Measurements from ENCODE around the gene MOB3B.
"Not testable (repeated sequence)": the region's sequence is repeated elsewhere in the genome, so short reads cannot be mapped to it uniquely, and the experiment has no call there.

The MOB3B gene

GRCh38 chr9:27514551-27514950, 15.1 kb downstream of the MOB3B start:
- no peak for DNase-seq

- DNase-seq = no peak
Measured at GRCh38 chr9:27511771-27512170, 17.8 kb downstream of the MOB3B start.

GRCh38 chr9:27510780-27511179, 18.8 kb downstream of the MOB3B start:
- DNase-seq = no peak

- no peak for DNase-seq
Measured at GRCh38 chr9:27506981-27507380, 22.6 kb downstream of the MOB3B start.

- DNase-seq = no peak
Measured at GRCh38 chr9:27505744-27506161, 23.9 kb downstream of the MOB3B start.

- no peak for DNase-seq
Measured at GRCh38 chr9:27504259-27504658, 25.4 kb downstream of the MOB3B start.

GRCh38 chr9:27503623-27504022, 26.0 kb downstream of the MOB3B start:
- no peak for DNase-seq

GRCh38 chr9:27500902-27501301, 28.7 kb downstream of the MOB3B start:
- DNase-seq = not testable (repeated sequence)

GRCh38 chr9:27499451-27499850, 30.2 kb downstream of the MOB3B start:
- no peak for DNase-seq

GRCh38 chr9:27497883-27498417, 31.7 kb downstream of the MOB3B start:
- DNase-seq = no peak

GRCh38 chr9:27496135-27496504, 33.5 kb downstream of the MOB3B start:
- DNase-seq = no peak

GRCh38 chr9:27495480-27496134, 34.0 kb downstream of the MOB3B start:
- no peak for DNase-seq

GRCh38 chr9:27491154-27491553, 38.5 kb downstream of the MOB3B start:
- DNase-seq = no peak

- DNase-seq = no peak
Measured at GRCh38 chr9:27489087-27489876, 40.3 kb downstream of the MOB3B start.

GRCh38 chr9:27487927-27488326, 41.7 kb downstream of the MOB3B start:
- no peak for DNase-seq

- DNase-seq = no peak
Measured at GRCh38 chr9:27487128-27487640, 42.4 kb downstream of the MOB3B start.

- no peak for DNase-seq
Measured at GRCh38 chr9:27485158-27485557, 44.5 kb downstream of the MOB3B start.

GRCh38 chr9:27483576-27483975, 46.0 kb downstream of the MOB3B start:
- DNase-seq = no peak

- DNase-seq = no peak
Measured at GRCh38 chr9:27482709-27483108, 46.9 kb downstream of the MOB3B start.

- no peak for DNase-seq
Measured at GRCh38 chr9:27478322-27478721, 51.3 kb downstream of the MOB3B start.

GRCh38 chr9:27476870-27477515, 52.6 kb downstream of the MOB3B start:
- DNase-seq = no peak

- no peak for DNase-seq
Measured at GRCh38 chr9:27475057-27475595, 54.5 kb downstream of the MOB3B start.

- DNase-seq = no peak
Measured at GRCh38 chr9:27474305-27474704, 55.3 kb downstream of the MOB3B start.

Measured in KG1 (cell line).